IMR-90 (cell line): ENCODE data around the gene SLC24A3.

Experiments
- BHLHE40 ChIP-seq: fragments of 150-350 bp; IDR thresholded peaks from 2 replicates; pipeline ENCODE4 v1.6.1; 2016; ENCODE audit warnings: mild to moderate bottlenecking, low read depth, low read length
- FOS ChIP-seq: fragments of 150-350 bp; IDR thresholded peaks from 2 replicates; pipeline ENCODE4 v1.6.1; 2016; ENCODE audit warnings: low read depth, low read length
- POLR2A ChIP-seq: IDR thresholded peaks from 2 replicates; pipeline ENCODE4 v1.6.1; 2012; ENCODE audit warnings: mild to moderate bottlenecking, low read depth, low read length
- SMC3 ChIP-seq: fragments of 150-350 bp; IDR thresholded peaks from 2 replicates; pipeline ENCODE4 v1.6.1; 2016; ENCODE audit warnings: low read depth, mild to moderate bottlenecking, antibody characterized with exemption, low read length, moderate library complexity
- TF ChIP-seq, protein P1 (sequence below): conservative IDR thresholded peaks from 2 replicates; pipeline ENCODE4 v1.5.1; 2012; ENCODE audit warnings: mild to moderate bottlenecking, low read depth, low read length, improper control_type of control experiment

DNA sequence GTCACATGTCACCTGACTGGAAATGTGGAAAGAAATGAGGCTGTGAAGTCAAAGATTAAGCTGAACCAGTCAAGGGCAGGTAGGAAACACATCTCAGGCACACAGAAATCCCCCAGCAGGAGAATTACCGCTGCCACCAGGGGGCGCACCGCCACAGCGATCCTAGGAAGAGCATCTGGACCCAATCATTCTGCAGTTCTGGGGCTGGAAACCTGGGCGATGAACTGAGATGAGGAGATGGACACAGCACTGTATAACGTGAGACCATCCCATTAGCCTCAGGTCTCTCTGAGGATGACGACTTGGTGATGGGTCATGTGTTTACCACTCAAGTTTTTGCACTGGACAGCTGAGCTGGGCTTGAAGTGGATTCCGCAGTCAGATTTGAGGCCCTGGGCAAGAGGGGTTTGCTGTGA, 6.5 kb upstream of the SLC24A3 start:
- no peak for TF ChIP-seq BHLHE40
- no peak for TF ChIP-seq POLR2A
- TF ChIP-seq, protein P1, sequence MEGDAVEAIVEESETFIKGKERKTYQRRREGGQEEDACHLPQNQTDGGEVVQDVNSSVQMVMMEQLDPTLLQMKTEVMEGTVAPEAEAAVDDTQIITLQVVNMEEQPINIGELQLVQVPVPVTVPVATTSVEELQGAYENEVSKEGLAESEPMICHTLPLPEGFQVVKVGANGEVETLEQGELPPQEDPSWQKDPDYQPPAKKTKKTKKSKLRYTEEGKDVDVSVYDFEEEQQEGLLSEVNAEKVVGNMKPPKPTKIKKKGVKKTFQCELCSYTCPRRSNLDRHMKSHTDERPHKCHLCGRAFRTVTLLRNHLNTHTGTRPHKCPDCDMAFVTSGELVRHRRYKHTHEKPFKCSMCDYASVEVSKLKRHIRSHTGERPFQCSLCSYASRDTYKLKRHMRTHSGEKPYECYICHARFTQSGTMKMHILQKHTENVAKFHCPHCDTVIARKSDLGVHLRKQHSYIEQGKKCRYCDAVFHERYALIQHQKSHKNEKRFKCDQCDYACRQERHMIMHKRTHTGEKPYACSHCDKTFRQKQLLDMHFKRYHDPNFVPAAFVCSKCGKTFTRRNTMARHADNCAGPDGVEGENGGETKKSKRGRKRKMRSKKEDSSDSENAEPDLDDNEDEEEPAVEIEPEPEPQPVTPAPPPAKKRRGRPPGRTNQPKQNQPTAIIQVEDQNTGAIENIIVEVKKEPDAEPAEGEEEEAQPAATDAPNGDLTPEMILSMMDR, result peak; percentile 69
- TF ChIP-seq FOS, result no peak
- TF ChIP-seq SMC3, result peak; percentile 74
